HG02885 (cell line): ENCODE data around the gene TMEM266.
A peak's percentile ranks its signal among the peaks of the same experiment; 100 is the strongest.

Experiments
- ATAC-seq: cut with Tn5 transposase; IDR thresholded peaks from one replicate; pipeline ENCODE4 v1.9.1; 2021; ENCODE audit warnings: mild to moderate bottlenecking; ENCODE audit not compliant: unreplicated experiment, poor library complexity

Gene TMEM266

DNA sequence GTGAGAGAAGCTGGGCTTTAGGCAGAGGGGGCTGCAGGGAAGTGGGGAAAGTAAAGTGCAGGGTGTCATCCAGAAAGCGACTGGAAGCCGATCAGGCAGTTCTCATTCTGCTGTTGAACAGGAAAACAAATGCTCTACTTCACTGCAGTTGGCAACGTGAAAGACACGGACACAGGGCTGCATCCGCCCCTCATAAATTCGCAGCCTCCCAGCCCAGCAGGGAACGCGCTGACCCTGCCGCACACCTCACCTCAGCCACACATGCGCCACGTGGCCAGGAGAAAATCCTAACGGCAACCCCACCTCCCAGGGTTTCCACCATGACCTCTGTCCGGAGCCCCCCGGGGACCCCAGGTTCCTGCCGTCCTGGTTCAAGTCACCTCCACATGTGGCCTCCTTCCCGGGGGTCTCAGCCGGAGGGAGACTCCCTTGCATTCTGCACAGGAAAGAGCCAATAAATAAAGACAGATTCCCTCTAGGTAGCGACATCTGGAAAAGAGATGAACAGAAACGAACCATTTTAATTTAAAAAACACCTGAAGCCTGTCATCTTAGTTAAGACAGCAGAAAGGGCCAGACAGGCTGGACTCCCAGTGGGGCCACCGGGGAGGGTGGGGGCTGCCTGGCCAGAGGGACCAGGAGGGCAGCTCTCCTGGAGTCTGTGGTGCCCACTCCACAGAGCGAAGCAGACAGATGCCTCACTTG is 118.7 kb downstream of the TMEM266 start:
- ATAC-seq, result no peak

GRCh38 chr15:76179023-76179422 is 119.2 kb downstream of the TMEM266 start:
- ATAC-seq, result no peak

DNA sequence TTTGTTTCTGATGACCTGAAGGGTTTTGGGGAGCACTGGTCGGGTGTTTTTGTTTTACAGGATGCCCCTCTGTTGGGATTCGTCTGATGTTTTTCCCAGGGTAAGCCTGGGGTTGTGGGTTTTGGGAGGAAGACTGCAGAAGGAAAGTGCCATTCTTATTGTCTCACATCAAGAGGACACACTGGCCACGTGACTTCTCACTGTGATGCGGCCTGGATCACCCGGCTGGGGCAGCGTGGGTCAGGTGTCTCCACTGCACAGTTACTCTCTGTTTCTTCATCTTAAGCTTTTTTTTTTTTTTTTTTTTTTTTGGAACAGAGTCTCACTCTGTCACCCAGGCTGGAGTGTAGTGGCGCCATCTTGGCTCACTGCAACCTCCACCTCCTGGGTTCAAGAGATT is 120.5 kb downstream of the TMEM266 start:
- no peak for ATAC-seq

DNA sequence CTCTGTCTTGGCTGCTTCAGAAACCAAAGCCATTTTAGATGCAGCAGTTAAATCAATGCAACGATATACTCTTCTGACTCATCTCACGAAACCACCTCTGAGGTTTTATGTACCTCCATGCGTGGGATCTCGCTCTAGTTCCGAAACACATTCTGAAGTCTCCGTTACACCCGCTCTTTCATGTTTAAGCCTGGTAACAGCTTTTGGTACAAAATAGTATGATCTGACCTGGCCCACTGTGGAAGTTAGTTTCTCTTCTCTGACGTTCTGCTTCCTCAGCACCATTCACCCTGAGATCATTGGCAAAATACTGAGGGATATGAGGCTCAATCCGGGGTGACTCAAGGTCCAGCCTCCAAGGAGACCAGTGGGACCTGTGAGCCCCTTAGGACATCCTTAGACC is 121.9 kb downstream of the TMEM266 start:
- ATAC-seq, result peak; percentile 89

DNA sequence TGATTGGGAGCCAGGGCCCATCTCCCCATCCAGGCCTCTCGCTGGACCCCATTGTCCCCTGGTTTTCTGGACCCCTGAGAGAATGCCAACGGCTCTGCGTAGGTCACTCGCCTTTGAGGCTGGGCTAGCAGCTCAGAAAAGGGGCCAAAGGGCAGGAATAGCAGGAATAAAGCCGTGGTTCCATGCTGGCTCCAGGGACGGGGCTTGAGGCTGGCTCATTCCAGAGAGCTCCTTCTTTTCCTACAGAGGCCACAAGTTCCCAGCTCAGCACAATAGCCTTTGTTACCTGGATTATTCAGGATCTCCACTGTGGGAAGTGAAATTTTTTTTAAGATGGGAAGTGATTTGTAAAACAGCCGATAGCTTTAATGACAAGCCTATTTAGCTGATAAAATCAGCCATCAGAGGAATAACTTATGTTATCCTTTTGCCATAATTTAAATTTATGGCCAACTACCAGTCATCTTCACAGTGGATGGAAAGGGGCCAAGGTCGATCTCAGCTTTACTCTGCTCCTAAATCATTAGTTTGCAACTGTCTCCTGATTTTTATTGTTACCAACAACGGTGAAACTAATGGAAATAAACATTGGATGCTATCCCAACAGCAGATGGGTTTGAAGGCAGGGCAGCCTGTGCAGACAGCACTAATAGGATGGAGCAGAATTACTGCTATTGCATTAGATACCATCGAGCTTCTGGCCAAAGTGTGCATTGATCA is 124.3 kb downstream of the TMEM266 start:
- no peak for ATAC-seq

DNA sequence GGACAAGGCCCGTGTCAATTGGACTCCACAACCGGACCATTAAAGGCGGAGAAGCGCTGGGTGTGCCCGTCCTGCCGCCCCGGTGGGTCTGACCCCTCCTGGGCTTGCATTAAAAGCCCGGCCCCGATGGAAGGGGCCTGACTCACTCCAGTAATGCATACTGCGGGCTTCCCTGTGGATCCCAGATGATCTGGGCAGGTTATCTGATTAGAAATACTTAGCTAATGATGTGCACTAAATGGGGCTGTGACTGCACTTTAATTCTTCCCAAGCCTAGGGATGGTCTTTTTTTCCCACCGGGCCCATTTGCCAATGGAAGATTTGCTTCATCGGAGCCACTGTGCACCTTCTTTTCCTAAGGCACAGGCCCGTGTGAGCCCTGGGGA is 124.9 kb downstream of the TMEM266 start:
- ATAC-seq, result no peak

DNA sequence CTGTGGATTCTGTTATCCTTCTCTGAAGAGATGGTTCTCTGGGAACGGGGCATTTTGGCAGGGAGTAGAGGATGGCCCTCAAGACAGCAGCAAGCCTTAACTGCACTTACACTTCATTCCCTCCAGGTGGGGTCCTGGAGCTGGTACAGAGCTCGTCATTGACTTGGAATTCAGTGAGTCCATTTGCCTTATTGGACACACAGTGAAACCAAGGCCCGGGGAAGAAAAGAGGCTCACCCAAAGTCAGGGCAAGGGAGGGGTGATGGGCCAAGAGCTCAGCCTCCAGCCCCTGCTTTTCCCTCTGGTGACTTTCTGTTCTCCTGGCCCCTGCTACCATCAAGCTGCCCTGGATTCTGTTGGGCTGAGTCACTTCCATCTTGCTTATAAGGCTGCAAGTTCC is 125.9 kb downstream of the TMEM266 start:
- ATAC-seq, result no peak

DNA sequence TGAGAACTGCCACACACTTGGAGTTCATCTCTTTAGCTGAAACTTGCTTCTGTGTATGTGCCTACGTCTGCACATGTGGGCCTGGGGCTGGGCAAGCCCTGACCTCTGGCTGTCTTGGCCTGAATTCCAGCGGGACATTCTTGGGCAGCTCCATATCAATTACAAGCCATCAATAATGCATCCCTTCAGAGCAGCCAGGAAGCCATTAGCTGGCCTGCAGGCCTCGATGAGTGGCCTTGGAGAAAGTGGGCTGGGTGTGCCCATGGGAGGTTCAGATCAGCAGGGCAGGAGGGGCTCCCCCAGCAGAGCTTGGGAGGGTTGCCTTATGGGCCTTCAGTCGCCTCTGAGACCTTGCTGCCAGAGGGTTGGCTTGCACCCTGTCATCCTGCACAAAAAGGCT is 127.4 kb downstream of the TMEM266 start:
- ATAC-seq, result no peak

GRCh38 chr15:76189106-76189505 is 129.3 kb downstream of the TMEM266 start:
- ATAC-seq, result no peak

GRCh38 chr15:76190070-76190564 is 130.3 kb downstream of the TMEM266 start:
- no peak for ATAC-seq

DNA sequence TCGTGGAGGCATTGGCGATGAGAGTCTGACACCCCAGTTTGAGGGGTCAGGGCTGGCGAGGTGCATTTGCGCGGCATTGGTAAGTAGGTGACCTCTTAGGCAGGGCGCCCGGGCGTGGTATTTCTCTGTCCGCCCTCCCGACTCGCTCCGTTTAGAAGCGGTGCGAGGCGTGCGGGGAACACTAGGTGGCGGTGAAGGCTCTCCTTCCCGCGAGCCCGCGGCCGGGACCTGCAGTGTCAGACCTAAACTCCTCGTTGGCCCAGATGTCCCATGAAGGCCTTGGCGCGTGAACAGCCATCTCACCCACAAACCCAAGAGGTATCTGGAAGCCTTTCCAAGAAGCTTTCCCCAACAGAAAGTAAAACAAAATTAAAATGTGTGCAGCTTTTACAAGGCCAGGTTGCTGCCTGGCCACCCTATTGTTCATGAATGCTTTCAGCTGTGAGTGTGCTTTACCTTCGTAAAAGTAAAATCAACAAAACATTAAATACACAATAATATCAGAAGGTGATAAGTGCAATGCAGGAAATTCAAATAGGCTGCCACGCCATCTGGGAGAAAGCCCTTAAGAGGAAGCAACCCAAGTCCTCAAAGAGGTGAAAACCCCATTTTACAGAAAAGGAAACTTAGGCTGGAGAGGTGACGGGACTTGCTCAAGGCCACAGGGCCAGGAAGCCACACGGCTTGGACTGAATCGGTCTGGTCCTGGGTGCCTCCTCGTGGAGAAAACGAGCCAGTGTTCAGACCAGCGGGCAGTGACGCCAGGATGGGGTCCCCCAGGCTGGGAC is 131.2 kb downstream of the TMEM266 start:
- ATAC-seq, result peak; percentile 92

GRCh38 chr15:76191539-76192244 is 131.9 kb downstream of the TMEM266 start:
- ATAC-seq, result no peak

DNA sequence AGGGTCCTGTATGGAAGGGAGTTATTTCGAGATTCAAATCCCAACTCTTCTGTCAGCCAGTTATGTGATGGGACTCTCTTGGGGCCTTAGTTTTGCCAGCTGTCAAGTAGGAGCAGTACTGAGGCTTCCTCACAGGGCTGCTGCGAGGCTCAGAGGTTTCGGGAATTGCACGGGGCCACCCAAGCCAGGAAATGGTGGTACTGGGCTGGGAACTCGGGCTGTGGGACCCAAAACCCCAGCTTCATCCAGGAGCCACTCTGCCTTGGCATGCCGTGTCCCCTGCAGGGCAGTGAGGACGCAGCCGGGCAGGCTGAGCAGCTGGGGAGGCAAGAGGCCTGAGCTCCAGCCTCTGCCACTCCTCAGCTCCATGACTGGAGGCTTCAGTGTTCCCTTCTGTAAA is 132.9 kb downstream of the TMEM266 start:
- no peak for ATAC-seq

DNA sequence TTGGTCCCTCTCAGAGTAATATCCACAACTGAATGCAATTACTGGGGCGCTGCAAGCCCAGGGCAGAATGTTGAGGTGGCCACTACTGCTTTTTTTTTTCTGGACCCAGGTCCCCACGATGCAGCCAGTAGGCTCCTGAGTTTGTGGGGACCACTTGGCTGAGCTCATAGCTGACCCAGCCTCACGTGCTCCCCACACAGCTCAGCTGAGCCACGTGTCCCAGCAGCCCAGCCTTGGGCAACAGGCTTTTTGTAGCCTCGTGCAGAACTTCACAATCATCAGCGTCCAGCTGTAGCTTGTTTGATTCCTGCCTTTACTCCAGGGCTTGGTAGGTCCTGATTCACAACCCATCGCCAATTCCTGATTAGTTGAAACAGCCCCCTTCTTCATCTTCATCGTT is 134.1 kb downstream of the TMEM266 start:
- no peak for ATAC-seq

- no peak for ATAC-seq
Observed at GRCh38 chr15:76195506-76196268, 135.9 kb downstream of the TMEM266 start.

- no peak for ATAC-seq
Observed at GRCh38 chr15:76196269-76197231, 136.8 kb downstream of the TMEM266 start.

- no peak for ATAC-seq
Observed at GRCh38 chr15:76197703-76198455, 138.1 kb downstream of the TMEM266 start.
